Mesodermal cell (in vitro differentiated cells): ENCODE measurements around the gene PCDHGA8.
"Not testable (repeated sequence)": the region's sequence is repeated elsewhere in the genome, so short reads cannot be mapped to it uniquely, and the experiment has no call there.

Experiments
- H3K27ac ChIP-seq: 2 replicates; pipeline ENCODE4 v1.7.0; 2013; ENCODE audit warnings: mild to moderate bottlenecking, low read depth, low read length, moderate library complexity; ENCODE audit not compliant: severe bottlenecking
- H3K36me3 ChIP-seq: 2 replicates; pipeline ENCODE4 v1.7.1; 2013; ENCODE audit warnings: mild to moderate bottlenecking, low read length, moderate library complexity; ENCODE audit not compliant: control insufficient read depth, insufficient read depth
- H3K4me1 ChIP-seq: one replicate; pipeline ENCODE4 v1.7.1; 2013; ENCODE audit warnings: mild to moderate bottlenecking, low read length; ENCODE audit not compliant: insufficient read depth, control insufficient read depth, poor library complexity, severe bottlenecking
- H3K4me3 ChIP-seq: 2 replicates; pipeline ENCODE4 v1.7.0; 2013; ENCODE audit warnings: low read length, control low read depth, mild to moderate bottlenecking; ENCODE audit not compliant: insufficient read depth, poor library complexity, severe bottlenecking; ENCODE audit errors: extremely low read depth
- H3K9me3 ChIP-seq: 2 replicates; pipeline ENCODE4 v1.7.1; 2013; ENCODE audit warnings: mild to moderate bottlenecking, low read length, moderate library complexity; ENCODE audit not compliant: control insufficient read depth
- WGBS, 2 experiments: methylation state at CpG; one replicate each; pipeline ENCODE4 v1.1.5; 2013; ENCODE audit warnings: missing lambda C conversion rate in 2 of 2; ENCODE audit not compliant: insufficient coverage in 2 of 2; 5-methylcytosine and 5-hydroxymethylcytosine counted together

The PCDHGA8 gene

DNA sequence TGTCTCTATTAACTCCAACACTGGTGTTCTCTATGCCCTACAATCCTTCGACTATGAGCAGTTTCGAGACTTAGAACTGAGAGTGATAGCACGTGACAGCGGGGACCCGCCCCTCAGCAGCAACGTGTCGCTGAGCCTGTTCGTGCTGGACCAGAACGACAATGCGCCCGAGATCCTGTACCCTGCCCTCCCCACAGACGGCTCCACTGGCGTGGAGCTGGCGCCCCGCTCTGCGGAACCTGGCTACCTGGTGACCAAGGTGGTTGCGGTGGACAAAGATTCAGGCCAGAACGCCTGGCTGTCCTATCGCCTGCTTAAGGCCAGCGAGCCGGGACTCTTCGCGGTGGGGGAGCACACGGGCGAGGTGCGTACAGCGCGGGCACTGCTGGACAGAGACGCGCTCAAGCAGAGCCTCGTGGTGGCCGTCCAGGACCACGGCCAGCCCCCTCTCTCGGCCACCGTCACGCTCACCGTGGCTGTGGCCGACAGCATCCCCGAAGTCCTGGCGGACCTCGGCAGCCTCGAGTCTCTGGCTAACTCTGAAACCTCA, 30.4 kb downstream of the PCDHGA8 start:
- no peak overlapping the region for H3K27ac ChIP-seq
- H3K9me3 ChIP-seq: peaks cover 81% of the 10 kb centered on the region
- peaks cover 86% of the 10 kb centered on the region for H3K36me3 ChIP-seq
- no peaks in the 10 kb centered on the region for H3K4me1 ChIP-seq
- WGBS, 2 experiments: 96 to 98% methylated on average over 37 to 42 of the region's 42 CpGs
- no peak overlapping the region for H3K4me3 ChIP-seq

DNA sequence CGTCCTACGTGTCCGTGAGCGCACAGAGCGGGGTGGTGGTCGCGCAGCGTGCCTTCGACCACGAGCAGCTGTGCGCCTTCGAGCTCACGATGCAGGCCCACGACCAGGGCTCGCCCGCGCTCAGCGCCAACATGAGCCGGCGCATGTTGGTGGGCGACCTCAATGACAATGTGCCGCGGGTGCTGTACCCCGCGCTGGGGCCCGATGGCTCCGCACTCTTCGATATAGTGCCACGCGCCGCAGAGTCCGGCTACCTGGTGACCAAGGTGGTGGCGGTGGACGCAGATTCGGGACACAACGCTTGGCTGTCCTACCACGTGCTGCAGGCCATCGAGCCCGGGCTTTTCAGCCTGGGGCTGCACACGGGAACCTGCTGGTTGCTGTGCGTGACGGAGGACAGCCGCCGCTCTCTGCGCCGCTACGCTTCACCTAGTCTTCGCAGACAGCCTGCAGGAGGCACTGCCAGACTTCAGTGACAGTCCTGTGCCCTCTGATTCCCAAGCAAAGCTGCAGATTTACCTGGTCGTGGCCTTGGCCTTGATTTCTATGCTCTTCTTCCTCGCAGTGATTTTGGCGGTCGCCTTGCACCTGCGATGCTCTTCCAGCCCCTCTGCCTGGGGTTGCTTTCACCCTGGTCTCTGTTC, 35.5 kb downstream of the PCDHGA8 start:
- Histone ChIP-seq H3K36me3 (peaks cover 71% of the 10 kb centered on the region), H3K27ac (no peak overlapping the region), H3K9me3 (peaks cover 69% of the 10 kb centered on the region), H3K4me3 (no peak overlapping the region), H3K4me1 (no peaks in the 10 kb centered on the region)
- 97 to 98% methylated on average over 52 to 53 of the region's 53 CpGs for WGBS, 2 experiments

DNA sequence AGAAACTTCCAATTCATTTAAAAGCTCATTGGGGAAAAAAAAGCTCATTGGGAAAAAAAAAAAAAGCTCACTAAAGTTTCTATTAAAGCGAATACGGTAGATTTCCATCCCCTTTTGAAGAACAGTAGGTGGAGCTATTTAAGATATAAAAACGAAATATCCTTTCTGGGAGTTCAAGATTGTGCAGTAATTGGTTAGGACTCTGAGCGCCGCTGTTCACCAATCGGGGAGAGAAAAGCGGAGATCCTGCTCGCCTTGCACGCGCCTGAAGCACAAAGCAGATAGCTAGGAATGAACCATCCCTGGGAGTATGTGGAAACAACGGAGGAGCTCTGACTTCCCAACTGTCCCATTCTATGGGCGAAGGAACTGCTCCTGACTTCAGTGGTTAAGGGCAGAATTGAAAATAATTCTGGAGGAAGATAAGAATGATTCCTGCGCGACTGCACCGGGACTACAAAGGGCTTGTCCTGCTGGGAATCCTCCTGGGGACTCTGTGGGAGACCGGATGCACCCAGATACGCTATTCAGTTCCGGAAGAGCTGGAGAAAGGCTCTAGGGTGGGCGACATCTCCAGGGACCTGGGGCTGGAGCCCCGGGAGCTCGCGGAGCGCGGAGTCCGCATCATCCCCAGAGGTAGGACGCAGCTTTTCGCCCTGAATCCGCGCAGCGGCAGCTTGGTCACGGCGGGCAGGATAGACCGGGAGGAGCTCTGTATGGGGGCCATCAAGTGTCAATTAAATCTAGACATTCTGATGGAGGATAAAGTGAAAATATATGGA, 38.1 kb downstream of the PCDHGA8 start, which contains the start of gene PCDHGA12:
Gene PCDHGA12, plus strand, starts transcription at position 176 of the 782 bp plus-strand sequence. Its CDS starts 253 bp downstream, at position 429.
- Histone ChIP-seq H3K9me3 (peaks cover 57% of the 10 kb centered on the region), H3K4me3 (no peak within 1 kb of the TSS), H3K4me1 (no peaks in the 10 kb centered on the region), H3K36me3 (peaks cover 65% of the 10 kb centered on the region), H3K27ac (no peak within 1 kb of the TSS)
- 95% methylated on average over 30 of the region's 33 CpGs for WGBS, 2 experiments

DNA sequence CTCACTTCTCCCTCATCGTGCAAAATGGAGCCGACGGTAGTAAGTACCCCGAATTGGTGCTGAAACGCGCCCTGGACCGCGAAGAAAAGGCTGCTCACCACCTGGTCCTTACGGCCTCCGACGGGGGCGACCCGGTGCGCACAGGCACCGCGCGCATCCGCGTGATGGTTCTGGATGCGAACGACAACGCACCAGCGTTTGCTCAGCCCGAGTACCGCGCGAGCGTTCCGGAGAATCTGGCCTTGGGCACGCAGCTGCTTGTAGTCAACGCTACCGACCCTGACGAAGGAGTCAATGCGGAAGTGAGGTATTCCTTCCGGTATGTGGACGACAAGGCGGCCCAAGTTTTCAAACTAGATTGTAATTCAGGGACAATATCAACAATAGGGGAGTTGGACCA, 38.9 kb downstream of the PCDHGA8 start:
- Histone ChIP-seq H3K4me3 (no peak overlapping the region), H3K27ac (no peak overlapping the region), H3K9me3 (peaks cover 52% of the 10 kb centered on the region), H3K36me3 (peaks cover 57% of the 10 kb centered on the region), H3K4me1 (no peaks in the 10 kb centered on the region)
- 97 to 99% methylated on average over 35 to 37 of the region's 37 CpGs for WGBS, 2 experiments

DNA sequence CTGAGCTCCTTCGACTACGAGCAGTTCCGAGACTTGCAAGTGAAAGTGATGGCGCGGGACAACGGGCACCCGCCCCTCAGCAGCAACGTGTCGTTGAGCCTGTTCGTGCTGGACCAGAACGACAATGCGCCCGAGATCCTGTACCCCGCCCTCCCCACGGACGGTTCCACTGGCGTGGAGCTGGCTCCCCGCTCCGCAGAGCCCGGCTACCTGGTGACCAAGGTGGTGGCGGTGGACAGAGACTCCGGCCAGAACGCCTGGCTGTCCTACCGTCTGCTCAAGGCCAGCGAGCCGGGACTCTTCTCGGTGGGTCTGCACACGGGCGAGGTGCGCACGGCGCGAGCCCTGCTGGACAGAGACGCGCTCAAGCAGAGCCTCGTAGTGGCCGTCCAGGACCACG, 39.9 kb downstream of the PCDHGA8 start:
- H3K4me1 ChIP-seq, H3K27ac ChIP-seq, H3K4me3 ChIP-seq: not testable (repeated sequence)
- H3K9me3 ChIP-seq: peaks cover 42% of the 10 kb centered on the region
- H3K36me3 ChIP-seq: peaks cover 47% of the 10 kb centered on the region
- 98 to 99% methylated on average over 21 to 27 of the region's 38 CpGs for WGBS, 2 experiments

DNA sequence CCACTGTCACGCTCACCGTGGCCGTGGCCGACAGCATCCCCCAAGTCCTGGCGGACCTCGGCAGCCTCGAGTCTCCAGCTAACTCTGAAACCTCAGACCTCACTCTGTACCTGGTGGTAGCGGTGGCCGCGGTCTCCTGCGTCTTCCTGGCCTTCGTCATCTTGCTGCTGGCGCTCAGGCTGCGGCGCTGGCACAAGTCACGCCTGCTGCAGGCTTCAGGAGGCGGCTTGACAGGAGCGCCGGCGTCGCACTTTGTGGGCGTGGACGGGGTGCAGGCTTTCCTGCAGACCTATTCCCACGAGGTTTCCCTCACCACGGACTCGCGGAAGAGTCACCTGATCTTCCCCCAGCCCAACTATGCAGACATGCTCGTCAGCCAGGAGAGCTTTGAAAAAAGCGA, 40.3 kb downstream of the PCDHGA8 start:
- 92 to 98% methylated on average over 24 to 25 of the region's 29 CpGs for WGBS, 2 experiments
- H3K27ac ChIP-seq, H3K4me1 ChIP-seq, H3K4me3 ChIP-seq: not testable (repeated sequence)
- Histone ChIP-seq H3K9me3 (peaks cover 38% of the 10 kb centered on the region), H3K36me3 (peaks cover 43% of the 10 kb centered on the region)

DNA sequence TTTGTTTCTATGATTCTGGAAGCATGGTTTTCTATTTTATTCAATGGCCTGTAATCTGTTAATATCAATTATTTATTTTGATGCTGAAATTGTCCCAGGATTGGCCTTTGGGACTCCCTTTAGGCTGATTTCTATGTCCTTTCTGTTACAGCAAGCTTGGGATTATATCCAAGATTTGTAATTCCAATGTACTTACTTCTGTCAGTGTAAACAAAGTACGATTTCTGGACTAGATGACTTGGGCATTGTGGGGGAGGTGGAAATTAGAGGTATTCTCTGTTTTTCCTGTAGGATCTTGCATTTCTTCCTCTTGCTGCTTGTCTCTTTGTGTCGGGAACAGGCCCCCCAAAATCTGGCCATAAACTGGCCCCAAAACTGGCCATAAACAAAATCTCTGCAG, 41.6 kb downstream of the PCDHGA8 start:
- no peak overlapping the region for H3K4me3 ChIP-seq
- WGBS, 2 experiments: 86% methylated on average over 1 of the region's 2 CpGs; no CpG with 5 or more reads in 1 of the 2 experiments
- H3K9me3 ChIP-seq: peaks cover 28% of the 10 kb centered on the region
- no peak overlapping the region for H3K27ac ChIP-seq
- H3K4me1 ChIP-seq: no peaks in the 10 kb centered on the region
- peaks cover 35% of the 10 kb centered on the region for H3K36me3 ChIP-seq

DNA sequence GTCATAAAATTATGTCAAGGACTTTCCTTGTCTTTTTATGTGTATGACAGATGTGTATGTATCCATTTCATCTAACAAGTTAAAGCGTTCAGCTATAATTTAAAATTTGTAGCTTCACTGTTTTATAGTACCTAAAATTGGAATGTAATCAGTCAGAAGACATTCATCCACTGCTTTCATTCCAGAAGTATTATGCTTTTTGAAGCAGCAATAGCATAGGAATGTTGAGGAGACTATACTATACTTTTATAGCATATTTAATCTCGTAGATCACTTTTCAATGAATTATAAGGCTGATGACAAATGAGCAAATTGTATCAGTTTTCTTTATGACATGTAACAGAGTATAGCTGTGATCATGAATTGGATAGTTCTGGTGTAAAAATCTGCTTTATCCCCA, 44.8 kb downstream of the PCDHGA8 start:
- H3K4me1 ChIP-seq: no peaks in the 10 kb centered on the region
- H3K36me3 ChIP-seq: peaks cover 34% of the 10 kb centered on the region
- no peak overlapping the region for H3K4me3 ChIP-seq
- no peak overlapping the region for H3K27ac ChIP-seq
- peaks cover 7% of the 10 kb centered on the region for H3K9me3 ChIP-seq
- 100% methylated on average over 1 of the region's 2 CpGs; no CpG with 5 or more reads in 1 of the 2 experiments for WGBS, 2 experiments

DNA sequence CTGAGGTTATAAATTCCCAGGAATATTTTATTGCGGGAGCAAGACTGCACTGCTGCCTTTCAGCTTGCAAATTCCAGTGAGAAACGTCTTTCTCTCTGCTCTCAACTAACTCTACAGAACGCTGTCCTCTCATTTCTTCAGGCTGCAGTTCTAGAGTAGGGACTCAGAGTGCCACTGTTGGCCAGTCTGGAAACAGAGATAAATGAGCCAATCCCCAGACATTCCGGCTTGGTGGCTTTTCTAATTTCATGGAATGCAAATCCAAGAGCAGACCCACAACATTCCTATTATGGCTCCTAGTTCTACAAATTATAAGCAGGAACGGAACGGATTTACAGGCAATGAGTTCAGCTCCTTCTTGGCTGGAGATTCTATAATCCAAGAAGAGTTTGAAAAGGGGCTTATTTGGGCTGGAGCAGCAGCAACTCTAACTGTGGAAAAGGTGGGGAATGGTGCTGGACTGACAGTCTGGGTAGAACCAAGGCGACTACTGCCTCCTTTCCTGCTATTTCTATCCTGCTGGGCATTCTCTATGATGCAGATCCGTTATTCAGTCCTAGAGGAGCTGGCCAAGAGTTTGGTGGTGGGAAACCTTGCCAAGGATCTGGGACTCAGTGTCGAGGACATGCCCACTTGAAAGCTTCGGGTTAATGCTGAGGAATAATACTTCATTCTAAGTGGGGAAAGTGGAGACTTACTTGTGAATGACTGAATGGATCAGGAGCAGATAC, 47.1 kb downstream of the PCDHGA8 start:
- H3K4me3 ChIP-seq: no peak overlapping the region
- no peaks in the 10 kb centered on the region for H3K9me3 ChIP-seq
- no peaks in the 10 kb centered on the region for H3K4me1 ChIP-seq
- 93% methylated on average over 7 to 9 of the region's 10 CpGs for WGBS, 2 experiments
- H3K36me3 ChIP-seq: peaks cover 21% of the 10 kb centered on the region
- no peak overlapping the region for H3K27ac ChIP-seq

DNA sequence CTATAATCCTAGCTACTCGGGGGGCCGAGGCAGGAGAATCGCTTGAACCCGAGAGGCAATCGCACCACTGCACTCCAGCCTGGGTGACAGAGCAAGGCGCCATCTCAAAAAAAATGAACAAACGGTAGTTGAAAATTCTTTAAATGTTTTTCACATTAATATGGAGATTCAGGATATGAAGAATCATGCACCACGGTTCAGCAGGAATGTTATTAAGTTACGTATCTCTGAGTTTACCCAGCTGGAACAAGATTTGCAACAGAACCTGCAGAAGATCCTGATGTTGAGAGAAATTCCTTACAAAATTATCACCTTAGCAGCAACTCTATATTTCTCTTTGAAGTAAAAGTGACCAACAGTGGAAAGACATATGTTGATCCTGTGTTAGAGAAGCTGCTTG, 47.9 kb downstream of the PCDHGA8 start:
- Histone ChIP-seq H3K27ac (no peak overlapping the region), H3K4me1 (no peaks in the 10 kb centered on the region), H3K4me3 (no peak overlapping the region), H3K36me3 (peaks cover 21% of the 10 kb centered on the region), H3K9me3 (no peaks in the 10 kb centered on the region)
- 83 to 100% methylated on average over 5 to 9 of the region's 9 CpGs for WGBS, 2 experiments
